ENCODE results near the gene JMJD6. TPM values are rescaled to one million over a fixed set of nuclear protein-coding genes. Genes with fewer than 3 reads are reported as not detected.

The JMJD6 gene
- total RNA-seq, 4 donors from 2014 or later = 13.8 to 22.1 (median 17.7) TPM

DNA sequence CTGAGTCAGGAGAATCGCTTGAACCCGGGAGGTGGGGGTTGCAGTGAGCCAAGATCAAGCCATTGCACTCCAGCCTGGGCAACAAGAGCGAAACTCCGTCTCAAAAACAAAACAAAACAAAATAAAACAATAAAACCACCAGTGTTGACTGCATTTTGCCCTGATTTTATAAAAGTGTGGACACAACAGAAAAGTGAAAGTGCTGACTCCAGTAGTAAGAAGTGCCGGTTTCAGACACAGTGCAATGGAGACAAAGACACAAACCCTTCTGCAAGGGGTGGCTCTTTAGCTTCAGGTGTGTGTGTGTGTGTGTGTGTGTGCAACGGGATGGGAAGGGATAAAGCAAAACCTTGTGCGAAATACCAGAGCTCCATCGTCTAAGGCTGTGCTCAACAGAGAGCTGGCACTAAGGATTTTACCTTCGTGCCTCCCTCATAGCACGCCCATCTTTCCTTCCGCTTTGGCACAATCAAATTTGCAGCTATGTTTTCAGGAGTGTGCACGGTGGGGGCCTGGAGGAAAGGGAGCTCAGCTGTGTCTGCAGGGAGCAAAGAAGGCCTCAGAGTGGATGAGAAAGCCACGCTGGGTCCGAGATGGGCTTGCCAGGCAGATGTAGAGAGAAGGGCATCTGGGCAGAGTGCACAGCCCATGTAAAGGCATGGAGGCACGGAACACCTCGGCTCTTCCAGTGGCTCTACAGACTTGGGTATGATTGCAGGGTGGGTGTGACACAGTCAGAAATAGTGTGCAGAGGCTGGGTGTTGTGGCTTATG, 31.2 kb downstream of the JMJD6 start:
- 61% methylated on average over 16 of the region's 16 CpGs for WGBS
- H3K36me3 ChIP-seq = no peaks in the 10 kb centered on the region
- no peak for DNase-seq (ENCODE audit: low spot score in 2 of 2)
- TF ChIP-seq POLR2A (IDR thresholded peaks at IDR 0.05) (no peak), POLR2AphosphoS5 (IDR thresholded peaks at IDR 0.05) (no peak), EP300 (IDR thresholded peaks at IDR 0.05) (no peak)
- TF ChIP-seq, protein P1, sequence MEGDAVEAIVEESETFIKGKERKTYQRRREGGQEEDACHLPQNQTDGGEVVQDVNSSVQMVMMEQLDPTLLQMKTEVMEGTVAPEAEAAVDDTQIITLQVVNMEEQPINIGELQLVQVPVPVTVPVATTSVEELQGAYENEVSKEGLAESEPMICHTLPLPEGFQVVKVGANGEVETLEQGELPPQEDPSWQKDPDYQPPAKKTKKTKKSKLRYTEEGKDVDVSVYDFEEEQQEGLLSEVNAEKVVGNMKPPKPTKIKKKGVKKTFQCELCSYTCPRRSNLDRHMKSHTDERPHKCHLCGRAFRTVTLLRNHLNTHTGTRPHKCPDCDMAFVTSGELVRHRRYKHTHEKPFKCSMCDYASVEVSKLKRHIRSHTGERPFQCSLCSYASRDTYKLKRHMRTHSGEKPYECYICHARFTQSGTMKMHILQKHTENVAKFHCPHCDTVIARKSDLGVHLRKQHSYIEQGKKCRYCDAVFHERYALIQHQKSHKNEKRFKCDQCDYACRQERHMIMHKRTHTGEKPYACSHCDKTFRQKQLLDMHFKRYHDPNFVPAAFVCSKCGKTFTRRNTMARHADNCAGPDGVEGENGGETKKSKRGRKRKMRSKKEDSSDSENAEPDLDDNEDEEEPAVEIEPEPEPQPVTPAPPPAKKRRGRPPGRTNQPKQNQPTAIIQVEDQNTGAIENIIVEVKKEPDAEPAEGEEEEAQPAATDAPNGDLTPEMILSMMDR (IDR thresholded peaks at IDR 0.05) = no peak
- peaks cover 53% of the 10 kb centered on the region for H3K4me1 ChIP-seq
- peak overlapping the region; percentile 9 for H3K4me3 ChIP-seq
- H3K27ac ChIP-seq = no peak overlapping the region
- H3K9me3 ChIP-seq = no peaks in the 10 kb centered on the region
- no peaks in the 10 kb centered on the region for H3K27me3 ChIP-seq

DNA sequence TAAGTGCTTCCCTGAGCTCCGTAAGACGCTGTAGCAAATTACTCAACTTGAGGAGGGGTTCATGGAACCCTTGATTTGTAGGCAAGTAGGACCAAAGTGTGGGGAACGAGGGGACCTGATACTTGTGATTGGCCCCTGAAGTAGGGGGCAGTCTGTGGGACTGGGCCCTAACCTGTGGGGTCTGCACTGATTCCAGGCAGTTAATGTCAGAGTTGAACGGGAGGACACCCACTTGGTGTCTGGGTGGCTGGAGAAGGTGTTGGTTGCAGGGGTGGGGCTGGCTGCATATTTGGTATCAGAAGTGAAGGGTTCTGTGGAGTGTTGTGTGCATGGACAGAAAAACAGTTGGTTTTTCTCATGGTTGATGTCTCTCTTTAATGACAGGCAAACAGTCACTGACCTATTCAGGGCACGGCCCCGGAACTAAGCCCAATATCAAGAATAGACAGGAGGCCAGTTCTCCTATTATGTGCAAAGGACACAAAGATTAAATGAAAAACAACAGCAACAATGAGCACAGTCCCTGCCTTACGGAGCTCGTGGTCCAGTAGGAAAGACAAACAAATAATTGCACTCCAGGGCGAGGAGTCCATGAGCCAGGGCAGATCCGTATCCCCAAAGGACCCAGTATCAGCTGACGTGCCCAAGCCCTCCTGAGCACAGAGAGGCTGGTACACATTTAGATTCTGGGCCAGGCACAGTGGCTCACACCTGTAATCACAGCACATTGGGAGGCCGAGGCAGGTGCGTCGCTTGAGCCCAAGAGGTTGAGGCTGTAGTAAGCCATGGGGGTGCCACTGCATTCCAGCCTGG, 34.8 kb downstream of the JMJD6 start:
- H3K36me3 ChIP-seq = no peaks in the 10 kb centered on the region
- no peaks in the 10 kb centered on the region for H3K27me3 ChIP-seq
- WGBS = 95% methylated on average over 14 of the region's 14 CpGs
- DNase-seq (ENCODE audit: low spot score in 2 of 2) = no peak
- H3K4me1 ChIP-seq = peaks cover 51% of the 10 kb centered on the region
- H3K9me3 ChIP-seq = no peaks in the 10 kb centered on the region
- no peak for TF ChIP-seq POLR2A (IDR thresholded peaks at IDR 0.05)
- no peak for TF ChIP-seq POLR2AphosphoS5 (IDR thresholded peaks at IDR 0.05)
- TF ChIP-seq, protein P1 (IDR thresholded peaks at IDR 0.05) = no peak
- TF ChIP-seq EP300 (IDR thresholded peaks at IDR 0.05) = no peak
- H3K27ac ChIP-seq = no peak overlapping the region
- no peak overlapping the region for H3K4me3 ChIP-seq

DNA sequence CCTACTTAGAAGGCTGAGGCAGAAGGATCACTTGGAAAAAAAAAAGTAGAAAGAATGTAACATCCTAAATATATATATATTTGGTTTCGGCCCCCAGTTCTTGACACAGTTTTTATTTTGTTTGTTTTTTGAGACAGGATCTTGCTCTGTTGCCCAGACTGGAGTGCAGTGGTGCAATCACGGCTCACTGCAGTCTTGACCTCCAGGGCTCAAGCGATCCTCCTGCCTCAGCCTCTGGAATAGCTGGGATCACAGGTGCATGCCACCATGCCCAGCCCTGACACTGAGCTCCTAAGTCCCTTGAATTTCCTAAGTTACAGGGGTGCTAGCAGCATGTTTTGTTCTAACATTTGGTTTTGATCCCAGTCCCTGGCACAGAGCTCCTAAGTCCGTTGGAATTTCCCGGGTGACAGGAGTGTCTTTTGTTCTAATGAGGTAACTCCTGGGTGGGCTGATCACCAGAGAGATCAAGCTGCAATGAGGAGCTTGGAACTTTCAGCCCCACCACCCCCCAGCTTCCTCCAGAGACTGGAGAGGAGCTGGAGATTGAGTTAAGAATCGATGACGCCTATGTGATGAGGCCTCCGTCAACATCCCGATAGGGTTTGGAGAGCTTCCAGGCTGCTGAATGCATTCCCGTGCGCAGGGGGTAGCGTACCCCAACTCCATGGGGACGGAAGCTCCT, 35.7 kb downstream of the JMJD6 start:
- H3K36me3 ChIP-seq = no peaks in the 10 kb centered on the region
- no peak overlapping the region for H3K4me3 ChIP-seq
- TF ChIP-seq, protein P1 (IDR thresholded peaks at IDR 0.05) = no peak
- no peak for TF ChIP-seq POLR2A (IDR thresholded peaks at IDR 0.05)
- TF ChIP-seq POLR2AphosphoS5 (IDR thresholded peaks at IDR 0.05) = no peak
- no peak for TF ChIP-seq EP300 (IDR thresholded peaks at IDR 0.05)
- no peak for DNase-seq (ENCODE audit: low spot score in 2 of 2)
- no peaks in the 10 kb centered on the region for H3K27me3 ChIP-seq
- no peak overlapping the region for H3K27ac ChIP-seq
- no peaks in the 10 kb centered on the region for H3K9me3 ChIP-seq
- WGBS = 77% methylated on average over 12 of the region's 13 CpGs
- peaks cover 52% of the 10 kb centered on the region for H3K4me1 ChIP-seq

DNA sequence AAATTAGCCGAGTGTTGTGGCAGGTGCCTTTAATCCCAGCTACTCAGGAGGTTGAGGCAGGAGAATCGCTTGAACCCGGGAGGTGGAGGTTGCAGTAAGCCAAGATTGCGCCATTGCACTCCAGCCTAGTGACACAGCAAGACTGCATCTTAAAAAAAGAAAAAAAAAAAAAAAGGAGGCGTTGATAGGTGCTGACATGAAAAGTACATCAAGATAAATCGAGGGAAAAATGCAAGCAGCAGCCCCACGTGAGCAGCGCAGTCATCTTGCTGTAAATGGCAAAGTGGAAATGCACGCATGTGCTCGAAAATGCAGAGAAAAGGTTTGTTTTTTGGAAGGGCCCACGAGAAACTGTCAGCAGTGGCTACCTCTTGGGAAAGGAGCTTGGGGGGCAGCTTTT, 36.5 kb downstream of the JMJD6 start:
- 86% methylated on average over 11 of the region's 11 CpGs for WGBS
- no peak for TF ChIP-seq POLR2AphosphoS5 (IDR thresholded peaks at IDR 0.05)
- TF ChIP-seq, protein P1 (IDR thresholded peaks at IDR 0.05) = no peak
- TF ChIP-seq POLR2A (IDR thresholded peaks at IDR 0.05) = no peak
- TF ChIP-seq EP300 (IDR thresholded peaks at IDR 0.05) = no peak
- no peak overlapping the region for H3K27ac ChIP-seq
- DNase-seq (ENCODE audit: low spot score in 2 of 2) = no peak
- H3K36me3 ChIP-seq = peaks cover 1% of the 10 kb centered on the region
- H3K4me3 ChIP-seq = no peak overlapping the region
- H3K27me3 ChIP-seq = no peaks in the 10 kb centered on the region
- H3K9me3 ChIP-seq = no peaks in the 10 kb centered on the region
- peaks cover 51% of the 10 kb centered on the region for H3K4me1 ChIP-seq
